Heart left ventricle (tissue), 16 donors: ENCODE measurements around the gene STIM2. TPM values are rescaled to one million over a fixed set of nuclear protein-coding genes. Genes with fewer than 3 reads are reported as not detected.

Experiments used
- ATAC-seq, 4 donors: fragments of 200-7000 bp; cut with Tn5 transposase; one replicate each; pipeline ENCODE4 v1.9.1; 2020 to 2022; ENCODE audit warnings: moderate library complexity in 4 of 4, mild to moderate bottlenecking in 3 of 4, moderate number of reproducible peaks in 1 of 4
- DNase-seq, 5 donors: peaks; one replicate each; pipeline ENCODE4 v3.0.0-alpha.2; 2020
- H3K27ac ChIP-seq, 12 donors: fragments of 200-600 bp; sonication (generic) in 4 of 12; one replicate each; pipeline versions ENCODE4 v1.5.0 to v1.8.0; 2016 to 2022; ENCODE audit warnings: mild to moderate bottlenecking in 2 of 12
- H3K27me3 ChIP-seq, 9 donors: fragments of 200-600 bp; sonication (generic) in 2 of 9; one replicate each; pipeline versions ENCODE4 v1.5.1 to v1.8.0; 2016 to 2022; ENCODE audit warnings: mild to moderate bottlenecking in 3 of 9
- H3K36me3 ChIP-seq, 9 donors: fragments of 200-600 bp; sonication (generic) in 2 of 9; one replicate each; pipeline versions ENCODE4 v1.5.0 to v1.8.0; 2018 to 2022; ENCODE audit warnings: mild to moderate bottlenecking in 2 of 9
- H3K4me1 ChIP-seq, 12 donors: fragments of 200-600 bp; sonication (generic) in 4 of 12; one replicate each; pipeline versions ENCODE4 v1.5.0 to v1.8.0; 2016 to 2022; ENCODE audit warnings: mild to moderate bottlenecking in 3 of 12
- H3K4me3 ChIP-seq, 12 donors: fragments of 200-600 bp; sonication (generic) in 4 of 12; one replicate each; pipeline versions ENCODE4 v1.5.0 to v1.8.0; 2017 to 2022; ENCODE audit warnings: mild to moderate bottlenecking in 9 of 12, moderate library complexity in 4 of 12
- H3K9me3 ChIP-seq, 12 donors: fragments of 200-600 bp; sonication (generic) in 4 of 12; one replicate each; pipeline versions ENCODE4 v1.5.0 to v1.8.0; 2016 to 2022; ENCODE audit warnings: mild to moderate bottlenecking in 1 of 12
- POLR2A ChIP-seq, 2 donors: fragments of 450-650 bp; IDR thresholded peaks; one replicate each; pipeline ENCODE4 v1.6.1; 2017; ENCODE audit warnings: antibody characterized with exemption in 2 of 2, mild to moderate bottlenecking in 2 of 2, moderate library complexity in 2 of 2
- WGBS, 4 donors: extraction: QIAGEN DNeasy Blood & Tissue Kit in 2 of 4; methylation state at CpG; one replicate each; pipeline versions ENCODE4 v1.1.5 to v1.1.7; 2013 to 2018; 5-methylcytosine and 5-hydroxymethylcytosine counted together
- intact Hi-C, 10 donors: fragments of 100-400 bp; cut with DNase I; formaldehyde crosslinking; loops; one replicate each; pipeline versions ENCODE4 v1.11.1 to v1.14.2; 2022
- polyA plus RNA-seq, 2 donors: library from polyadenylated mRNA; stranded (reverse); fragments of 200-250 nt; gene quantifications; one replicate each; pipeline ENCODE4 v1.2.3, GENCODE V29; 2013
- total RNA-seq, 9 donors: library from RNA; depleted of rRNA in 2 of 9; stranded (reverse); fragments of >200 nt in 2 of 9; fragmentation: NEBNext Ultra II Directional in 3 of 9; extraction: Animal tissue kit (Norgen Biotek cat#: 25700) in 3 of 9; gene quantifications; one replicate each; pipeline versions ENCODE4 v1.1.0 to v1.2.4, GENCODE V29; 2016 to 2023
- TF ChIP-seq, protein P1 (sequence below), 12 donors: fragments of 200-600 bp; sonication (generic) in 4 of 12; IDR thresholded peaks; one replicate each; pipeline versions ENCODE4 v1.5.0 to v1.8.0; 2018 to 2022; ENCODE audit warnings: antibody characterized with exemption in 12 of 12, mild to moderate bottlenecking in 5 of 12
- donor health status: ischemic (EF 13 %, LVEDD 7.1; RV severe dilation, severe dysfunction).
- donor health status: healthy with polysubstance abuse.
- donor health status: DM: no; HTN: yes; CAD: no.
- donor health status: DM: no; HTN: no; CAD: no.
- donor health status: ischemic (EF 25% LVEDD 6.9; RV normal size, moderate dysfunction).
- donor health status: ischemic (EF 25% LVEDD 5.7; RV mildly dilated, moderate dysfunction).
- donor health status: healthy.
- donor health status: DM: yes; HTN: yes; CAD: no.
- donor health status: ischemic (EF 35%, LVEDD 5.7; RV mildly dilated, moderate dysfunction).
- donor health status: nonischemic (EF 11% LVEDD 7.7; RV severe dilation, severe dysfunction).
- donor health status: DM: yes; HTN: yes; CAD: no.
- donor health status: PGD.
- donor health status: ischemic (EF 29% LVEDD 5.4; RV normal size, mild dysfunction).
- donor health status: nonischemic (EF 23%, LVEDD 6.1; RV moderate dilation, normal function).

The STIM2 gene
- total and polyA plus RNA-seq, 11 donors, result 4.6 to 17.3 (median 8.8) TPM

DNA sequence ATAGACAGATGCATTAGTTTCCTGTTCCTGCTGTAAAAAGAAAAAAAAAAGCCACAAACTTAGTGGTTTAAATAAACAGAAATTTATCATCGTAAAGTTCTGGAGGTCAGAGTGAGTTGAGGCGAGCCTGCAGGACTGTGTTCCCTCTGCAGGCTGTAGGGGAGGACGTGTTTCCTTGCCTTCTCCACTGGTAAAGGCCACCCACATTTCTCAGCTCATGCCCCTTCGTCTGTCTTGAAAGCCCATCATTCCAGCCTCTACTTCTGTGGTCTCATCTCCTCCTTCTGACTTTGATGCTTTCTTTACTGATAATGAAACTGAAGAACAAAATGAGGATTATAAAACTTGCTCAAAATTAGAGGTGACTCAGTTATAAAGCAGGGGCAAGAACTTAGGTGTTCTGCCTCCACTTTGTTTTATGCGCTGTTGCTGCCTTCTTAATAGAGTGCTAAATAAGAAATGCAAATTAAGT lies 143.0 kb downstream of the STIM2 start:
- Histone ChIP-seq H3K36me3 (peaks cover 0 to 21% (median 6%) of the 10 kb centered on the region in 9 donors), H3K4me3 (no peak overlapping the region), H3K27ac (no peak overlapping the region), H3K4me1 (peaks cover 0 to 13% (median 0%) of the 10 kb centered on the region in 12 donors), H3K27me3 (no peaks in the 10 kb centered on the region), H3K9me3 (no peaks in the 10 kb centered on the region)
- no peak for DNase-seq
- intact Hi-C loops, result loop anchor here in 6 of 10 donors (5.0 to 10.0 kb wide), 4 partner anchors 136 to 419 kb away; partner anchors contain the start of gene TBC1D19 (in 3 of the 6)
- ATAC-seq, result no peak
- WGBS, 4 donors, result 76 to 84% (median 80%) methylated on average over 5 of the region's 5 CpGs
- no peak for TF ChIP-seq POLR2A (IDR thresholded peaks at IDR 0.05)
- TF ChIP-seq, protein P1, sequence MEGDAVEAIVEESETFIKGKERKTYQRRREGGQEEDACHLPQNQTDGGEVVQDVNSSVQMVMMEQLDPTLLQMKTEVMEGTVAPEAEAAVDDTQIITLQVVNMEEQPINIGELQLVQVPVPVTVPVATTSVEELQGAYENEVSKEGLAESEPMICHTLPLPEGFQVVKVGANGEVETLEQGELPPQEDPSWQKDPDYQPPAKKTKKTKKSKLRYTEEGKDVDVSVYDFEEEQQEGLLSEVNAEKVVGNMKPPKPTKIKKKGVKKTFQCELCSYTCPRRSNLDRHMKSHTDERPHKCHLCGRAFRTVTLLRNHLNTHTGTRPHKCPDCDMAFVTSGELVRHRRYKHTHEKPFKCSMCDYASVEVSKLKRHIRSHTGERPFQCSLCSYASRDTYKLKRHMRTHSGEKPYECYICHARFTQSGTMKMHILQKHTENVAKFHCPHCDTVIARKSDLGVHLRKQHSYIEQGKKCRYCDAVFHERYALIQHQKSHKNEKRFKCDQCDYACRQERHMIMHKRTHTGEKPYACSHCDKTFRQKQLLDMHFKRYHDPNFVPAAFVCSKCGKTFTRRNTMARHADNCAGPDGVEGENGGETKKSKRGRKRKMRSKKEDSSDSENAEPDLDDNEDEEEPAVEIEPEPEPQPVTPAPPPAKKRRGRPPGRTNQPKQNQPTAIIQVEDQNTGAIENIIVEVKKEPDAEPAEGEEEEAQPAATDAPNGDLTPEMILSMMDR (IDR thresholded peaks at IDR 0.05), result no peak

- H3K27ac ChIP-seq, result no peak overlapping the region
- H3K4me1 ChIP-seq, result peaks cover 0 to 19% (median 0%) of the 10 kb centered on the region in 12 donors
- H3K9me3 ChIP-seq, result no peaks in the 10 kb centered on the region
- intact Hi-C loops, result loop anchor here in 9 of 10 donors (5.0 to 10.0 kb wide), 7 partner anchors 143 to 548 kb away; partner anchors contain the start of genes STIM2 (in 4 of the 9) and TBC1D19 (in 3 of the 9)
- ATAC-seq, result peak in 1 of 4 donors; percentile 46
- H3K4me3 ChIP-seq, result no peak overlapping the region
- DNase-seq, result no peak
- no peaks in the 10 kb centered on the region for H3K27me3 ChIP-seq
- TF ChIP-seq, protein P1 (IDR thresholded peaks at IDR 0.05), result no peak
- no peak for TF ChIP-seq POLR2A (IDR thresholded peaks at IDR 0.05)
- H3K36me3 ChIP-seq, result peaks cover 0 to 31% (median 7%) of the 10 kb centered on the region in 9 donors
Observed at GRCh38 chr4:27005501-27005900, 144.9 kb downstream of the STIM2 start.

DNA sequence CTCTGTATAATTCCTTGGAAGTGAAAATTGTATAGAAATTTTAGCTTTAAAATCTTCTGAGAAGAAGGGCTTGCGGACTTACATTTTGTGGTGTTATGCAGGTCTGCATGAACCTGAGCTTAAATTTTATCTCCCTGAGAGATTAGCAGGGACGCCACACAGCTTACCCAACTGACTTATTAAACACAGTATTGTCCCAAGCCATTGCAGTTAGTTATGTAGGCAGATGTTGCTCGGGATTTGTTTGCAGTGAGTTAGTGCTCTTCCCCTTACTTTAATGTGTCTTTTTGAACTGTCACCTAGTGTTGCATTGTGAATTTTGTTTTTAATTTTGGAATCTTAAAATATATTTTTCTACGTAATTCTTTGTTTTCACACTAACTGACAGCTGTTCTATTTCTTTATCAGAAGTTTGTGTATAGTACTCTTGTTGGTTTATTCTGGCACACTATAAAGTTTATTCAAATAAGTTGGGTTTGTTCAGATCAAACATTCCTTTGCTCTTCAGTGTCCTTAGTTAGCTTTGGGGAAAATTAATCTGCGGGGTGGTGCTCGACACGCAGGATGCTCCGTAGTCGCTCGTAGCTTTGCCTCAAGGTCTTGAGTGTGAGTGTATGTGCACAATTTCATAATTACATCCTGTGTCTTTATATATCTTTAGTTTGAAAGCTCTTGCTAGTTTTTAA lies 145.4 kb downstream of the STIM2 start:
- H3K27ac ChIP-seq, result no peak overlapping the region
- ATAC-seq, result peak in 2 of 4 donors; percentile 26 to 36
- DNase-seq, result no peak
- no peaks in the 10 kb centered on the region for H3K27me3 ChIP-seq
- H3K36me3 ChIP-seq, result peaks cover 0 to 31% (median 7%) of the 10 kb centered on the region in 9 donors
- H3K4me3 ChIP-seq, result peak overlapping the region in 2 of 12 donors; percentile 4 to 20
- H3K9me3 ChIP-seq, result no peaks in the 10 kb centered on the region
- peaks cover 0 to 19% (median 0%) of the 10 kb centered on the region in 12 donors for H3K4me1 ChIP-seq
- intact Hi-C loops, result loop anchor here in 9 of 10 donors (5.0 to 10.0 kb wide), 7 partner anchors 144 to 549 kb away; partner anchors contain the start of genes STIM2 (in 4 of the 9) and TBC1D19 (in 3 of the 9)
- 59 to 68% (median 63%) methylated on average over 10 of the region's 10 CpGs for WGBS, 4 donors
- TF ChIP-seq, protein P1 (IDR thresholded peaks at IDR 0.05), result no peak
- no peak for TF ChIP-seq POLR2A (IDR thresholded peaks at IDR 0.05)

GRCh38 chr4:27006646-27007045 lies 146.0 kb downstream of the STIM2 start:
- H3K9me3 ChIP-seq, result no peaks in the 10 kb centered on the region
- H3K36me3 ChIP-seq, result peaks cover 0 to 31% (median 7%) of the 10 kb centered on the region in 9 donors
- peaks cover 0 to 19% (median 0%) of the 10 kb centered on the region in 12 donors for H3K4me1 ChIP-seq
- DNase-seq, result no peak
- H3K4me3 ChIP-seq, result no peak overlapping the region
- TF ChIP-seq, protein P1 (IDR thresholded peaks at IDR 0.05), result no peak
- TF ChIP-seq POLR2A (IDR thresholded peaks at IDR 0.05), result no peak
- 17 to 26% (median 22%) methylated on average over 2 of the region's 2 CpGs for WGBS, 4 donors
- intact Hi-C loops, result loop anchor here in 9 of 10 donors (5.0 to 10.0 kb wide), 7 partner anchors 144 to 549 kb away; partner anchors contain the start of genes STIM2 (in 4 of the 9) and TBC1D19 (in 3 of the 9)
- ATAC-seq, result no peak
- H3K27ac ChIP-seq, result no peak overlapping the region
- H3K27me3 ChIP-seq, result no peaks in the 10 kb centered on the region
